ENCODE results near the gene ZNF415.
A peak's percentile ranks its signal among the peaks of the same experiment; 100 is the strongest.

ZNF415 gene

DNA sequence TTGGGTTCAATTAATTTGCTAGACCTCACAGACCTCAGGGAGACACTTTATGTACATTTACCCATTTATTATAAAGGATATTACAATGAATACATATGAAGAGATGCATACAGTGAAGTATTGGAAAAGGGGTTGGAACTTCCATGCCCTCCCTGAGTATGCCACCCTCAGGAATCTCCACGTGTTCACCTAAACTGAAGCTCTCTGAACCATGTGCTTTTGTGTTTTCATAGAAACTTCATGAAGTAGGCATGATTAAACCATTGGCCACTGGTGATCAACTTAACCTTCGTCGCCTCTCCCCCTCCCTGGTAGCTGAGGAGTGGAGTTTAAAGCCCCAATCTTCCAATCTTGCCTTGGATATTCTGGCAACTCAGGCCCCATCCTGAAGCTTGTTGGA is 49.8 kb downstream of the ZNF415 start:
- H3K4me3 ChIP-seq (ENCODE audit: low read depth, low read length), result no peak overlapping the region
- in situ Hi-C loops (cut with HindIII; ENCODE audit: low sequenced_read_pairs), result no loop called here
- TF ChIP-seq, protein P1, sequence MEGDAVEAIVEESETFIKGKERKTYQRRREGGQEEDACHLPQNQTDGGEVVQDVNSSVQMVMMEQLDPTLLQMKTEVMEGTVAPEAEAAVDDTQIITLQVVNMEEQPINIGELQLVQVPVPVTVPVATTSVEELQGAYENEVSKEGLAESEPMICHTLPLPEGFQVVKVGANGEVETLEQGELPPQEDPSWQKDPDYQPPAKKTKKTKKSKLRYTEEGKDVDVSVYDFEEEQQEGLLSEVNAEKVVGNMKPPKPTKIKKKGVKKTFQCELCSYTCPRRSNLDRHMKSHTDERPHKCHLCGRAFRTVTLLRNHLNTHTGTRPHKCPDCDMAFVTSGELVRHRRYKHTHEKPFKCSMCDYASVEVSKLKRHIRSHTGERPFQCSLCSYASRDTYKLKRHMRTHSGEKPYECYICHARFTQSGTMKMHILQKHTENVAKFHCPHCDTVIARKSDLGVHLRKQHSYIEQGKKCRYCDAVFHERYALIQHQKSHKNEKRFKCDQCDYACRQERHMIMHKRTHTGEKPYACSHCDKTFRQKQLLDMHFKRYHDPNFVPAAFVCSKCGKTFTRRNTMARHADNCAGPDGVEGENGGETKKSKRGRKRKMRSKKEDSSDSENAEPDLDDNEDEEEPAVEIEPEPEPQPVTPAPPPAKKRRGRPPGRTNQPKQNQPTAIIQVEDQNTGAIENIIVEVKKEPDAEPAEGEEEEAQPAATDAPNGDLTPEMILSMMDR (IDR thresholded peaks at IDR 0.05; ENCODE audit: low read depth, low read length), result no peak
- DNase-seq (ENCODE audit: low read depth, low spot score), result no peak

DNA sequence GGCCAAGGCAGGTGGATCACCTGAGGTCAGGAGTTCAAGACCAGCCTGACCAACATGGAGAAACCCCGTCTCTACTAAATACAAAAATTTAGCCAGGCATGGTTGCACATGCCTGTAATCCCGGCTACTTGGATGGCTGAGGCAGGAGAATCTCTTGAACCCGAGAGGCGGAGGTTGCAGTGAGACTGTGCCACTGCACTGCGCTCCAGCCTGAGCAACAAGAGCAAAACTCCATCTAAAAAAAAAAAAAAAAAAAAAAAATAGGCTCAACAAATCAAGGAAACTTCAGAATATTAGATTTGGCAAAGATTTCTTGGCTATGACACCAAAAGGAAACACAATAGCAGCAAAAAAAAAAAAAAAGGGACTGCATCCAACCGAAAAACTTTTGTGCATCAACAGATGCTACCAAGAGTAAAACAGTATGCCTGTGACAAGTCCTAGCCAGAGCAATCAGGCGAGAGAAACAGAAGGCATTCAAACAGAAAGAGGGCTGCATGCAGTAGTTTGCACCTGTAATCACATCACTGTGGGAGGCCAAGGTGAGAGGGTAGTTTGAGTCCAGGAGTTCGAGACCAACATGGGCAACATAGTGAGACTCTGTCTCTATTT is 53.3 kb downstream of the ZNF415 start:
- in situ Hi-C loops (cut with HindIII; ENCODE audit: low sequenced_read_pairs), result no loop called here
- no peak overlapping the region for H3K4me3 ChIP-seq (ENCODE audit: low read depth, low read length)
- TF ChIP-seq, protein P1 (IDR thresholded peaks at IDR 0.05; ENCODE audit: low read depth, low read length), result no peak
- DNase-seq (ENCODE audit: low read depth, low spot score), result no peak

DNA sequence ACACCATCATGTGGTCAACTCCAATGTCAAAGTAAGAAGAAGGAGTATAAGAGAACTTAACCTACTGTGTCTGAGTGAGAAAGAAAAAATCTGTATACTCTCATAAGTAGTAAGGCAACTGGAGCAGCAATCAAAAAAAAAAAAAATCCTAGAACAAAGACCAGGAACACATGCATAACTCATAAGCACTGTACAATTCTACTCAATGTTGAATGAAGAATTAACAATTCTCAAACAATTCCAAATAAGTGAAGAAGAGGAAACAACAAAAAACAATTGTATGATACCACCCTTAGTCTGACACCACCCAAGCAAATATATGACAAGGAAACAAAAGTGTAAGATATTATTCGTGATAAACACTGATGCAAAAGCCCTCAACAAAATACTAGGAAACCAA is 54.0 kb downstream of the ZNF415 start:
- TF ChIP-seq, protein P1 (IDR thresholded peaks at IDR 0.05; ENCODE audit: low read depth, low read length), result no peak
- no peak for DNase-seq (ENCODE audit: low read depth, low spot score)
- H3K4me3 ChIP-seq (ENCODE audit: low read depth, low read length), result no peak overlapping the region
- in situ Hi-C loops (cut with HindIII; ENCODE audit: low sequenced_read_pairs), result no loop called here

DNA sequence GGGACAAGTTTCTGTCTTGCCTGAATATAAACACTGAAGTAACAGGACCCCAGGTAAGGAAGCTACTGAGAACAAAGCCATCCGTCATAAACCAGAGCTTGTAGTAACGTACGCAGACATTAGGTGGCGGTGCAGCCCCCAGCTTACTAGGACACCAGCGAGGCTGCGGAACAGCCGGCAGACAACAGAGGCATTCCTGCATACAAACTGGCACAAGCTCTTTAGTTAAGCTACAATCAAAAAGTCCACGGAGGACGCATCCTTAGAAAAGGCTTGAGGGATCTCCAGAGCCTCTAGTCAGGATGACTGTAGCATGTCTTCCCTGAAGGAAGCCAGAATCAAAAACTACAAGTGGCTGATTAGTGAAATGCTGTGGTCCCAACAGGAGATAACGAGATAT is 55.7 kb downstream of the ZNF415 start:
- TF ChIP-seq, protein P1 (IDR thresholded peaks at IDR 0.05; ENCODE audit: low read depth, low read length), result peak; percentile 63
- DNase-seq (ENCODE audit: low read depth, low spot score), result peak; percentile 45
- in situ Hi-C loops (cut with HindIII; ENCODE audit: low sequenced_read_pairs), result no loop called here

DNA sequence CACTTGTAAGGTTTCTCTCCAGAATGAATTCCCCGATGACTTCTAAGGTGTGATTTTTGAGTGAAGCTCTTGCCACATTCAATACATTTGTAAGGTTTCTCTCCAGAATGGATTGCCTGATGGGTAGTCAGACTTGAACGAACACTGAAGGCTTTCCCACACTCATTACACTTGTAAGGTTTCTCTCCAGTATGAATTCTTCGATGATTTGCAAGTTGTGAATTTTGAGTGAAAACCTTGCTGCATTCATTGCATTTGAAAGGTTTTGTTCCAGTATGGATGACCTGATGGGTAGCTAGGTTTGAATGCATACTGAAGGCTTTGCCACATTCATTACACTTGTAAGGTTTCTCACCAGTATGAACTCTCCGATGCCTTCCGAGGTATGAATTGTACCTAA is 63.9 kb downstream of the ZNF415 start:
- TF ChIP-seq, protein P1 (IDR thresholded peaks at IDR 0.05; ENCODE audit: low read depth, low read length), result no peak
- no peak overlapping the region for H3K4me3 ChIP-seq (ENCODE audit: low read depth, low read length)
- in situ Hi-C loops (cut with HindIII; ENCODE audit: low sequenced_read_pairs), result no loop called here
- DNase-seq (ENCODE audit: low read depth, low spot score), result no peak

More for the DNA sequence above, 55.7 kb downstream of the ZNF415 start:
- no peak overlapping the region for H3K4me3 ChIP-seq (ENCODE audit: low read depth, low read length)

DNA sequence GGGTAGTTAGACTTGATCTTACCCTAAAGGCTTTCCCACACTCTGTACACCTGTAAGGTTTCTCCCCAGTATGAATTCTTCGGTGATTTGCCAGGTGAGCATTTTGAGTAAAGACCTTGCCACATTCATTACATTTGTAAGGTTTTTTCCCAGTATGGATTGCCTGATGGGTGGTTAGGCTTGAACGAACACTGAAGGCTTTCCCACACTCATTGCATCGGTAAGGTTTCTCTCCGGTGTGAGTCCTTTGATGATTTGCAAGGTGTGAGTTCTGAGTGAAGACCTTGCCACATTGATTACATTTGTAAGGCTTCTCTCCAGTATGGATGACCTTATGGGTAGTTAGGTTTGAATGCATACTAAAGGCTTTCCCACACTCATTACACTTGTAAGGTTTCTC is 64.5 kb downstream of the ZNF415 start:
- DNase-seq (ENCODE audit: low read depth, low spot score), result no peak
- TF ChIP-seq, protein P1 (IDR thresholded peaks at IDR 0.05; ENCODE audit: low read depth, low read length), result no peak
- in situ Hi-C loops (cut with HindIII; ENCODE audit: low sequenced_read_pairs), result no loop called here
- no peak overlapping the region for H3K4me3 ChIP-seq (ENCODE audit: low read depth, low read length)
